Measurements from ENCODE around the gene NSUN5.
"Not testable (repeated sequence)": the region's sequence is repeated elsewhere in the genome, so short reads cannot be mapped to it uniquely, and the experiment has no call there.

The NSUN5 gene

DNA sequence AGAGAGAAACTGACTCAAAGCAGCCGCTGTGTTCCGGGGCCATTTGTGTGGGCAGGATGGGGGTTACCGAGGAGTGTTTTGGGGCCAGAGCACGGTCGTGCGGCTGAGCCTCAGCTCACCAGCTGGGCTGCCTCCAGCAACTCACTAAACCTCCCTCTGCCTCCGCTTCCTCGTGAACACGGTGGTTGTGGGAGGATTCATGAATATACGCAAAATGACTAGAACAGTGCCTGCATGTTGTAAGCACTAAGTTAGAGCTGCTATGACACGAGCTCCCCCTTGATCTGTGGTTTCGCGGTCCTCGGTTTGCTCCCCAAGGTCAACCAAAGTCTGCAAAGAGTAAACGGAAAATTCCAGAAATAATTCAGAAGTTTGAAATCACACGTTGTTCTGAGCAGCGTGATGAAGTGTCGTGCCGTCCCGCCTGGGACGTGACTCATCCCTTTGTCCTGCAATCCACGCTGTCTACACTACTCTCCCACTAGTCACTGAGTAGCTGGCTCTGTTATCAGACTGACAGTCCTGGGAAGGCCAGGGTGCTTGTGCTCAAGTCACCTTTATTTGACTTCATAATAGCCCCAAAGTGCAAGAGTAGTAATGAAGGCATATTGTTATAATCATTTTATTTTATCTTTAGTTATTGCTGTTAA is 41.8 kb downstream of the NSUN5 start:
- not testable (repeated sequence) for DNase-seq

DNA sequence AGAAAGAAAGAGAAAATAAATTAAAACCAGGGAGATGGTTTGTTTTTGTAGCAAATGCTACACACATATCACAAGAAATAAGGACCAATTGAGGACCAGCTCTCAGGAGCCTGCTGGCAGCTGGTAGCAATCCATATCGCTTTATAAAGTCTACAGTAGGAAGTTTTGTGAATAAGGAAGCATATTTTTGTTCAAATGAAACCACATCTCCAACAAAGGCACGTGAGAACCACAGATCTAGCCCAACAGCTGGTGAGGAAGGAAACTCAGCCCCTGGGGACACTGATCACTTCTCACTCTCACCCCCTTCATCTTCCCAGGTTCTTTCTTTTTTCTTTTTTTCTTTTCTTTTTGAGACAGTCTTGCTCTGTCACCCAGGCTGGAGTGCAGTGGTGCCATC is 46.2 kb downstream of the NSUN5 start:
- not testable (repeated sequence) for DNase-seq
